DND-41 (cell line): Measurements from ENCODE around the gene PRDM15.

Experiments used
- ATAC-seq: fragments of 200-7000 bp; cut with Tn5 transposase; 3 replicates; pipeline ENCODE4 v1.9.1; 2021; ENCODE audit warnings: low read depth; ENCODE audit not compliant: insufficient read depth
- DNase-seq: peaks from one replicate; pipeline ENCODE4 v3.0.0-alpha.2; 2020
- H2AFZ ChIP-seq: 2 replicates; pipeline ENCODE4 v1.6.0; 2012; ENCODE audit warnings: low read depth, low read length
- H3K27ac ChIP-seq: 2 replicates; pipeline ENCODE4 v1.5.1; 2012; ENCODE audit warnings: low read length, inconsistent platforms
- H3K27me3 ChIP-seq: fragments of 200-600 bp; sonication (generic); 2 replicates; pipeline ENCODE4 v1.6.0; 2012; ENCODE audit warnings: low read length, mild to moderate bottlenecking, inconsistent platforms; ENCODE audit not compliant: insufficient read depth, poor library complexity
- H3K36me3 ChIP-seq: 2 replicates; pipeline ENCODE4 v1.5.1; 2012; ENCODE audit warnings: low read length, inconsistent platforms; ENCODE audit not compliant: insufficient read depth
- H3K4me1 ChIP-seq: 2 replicates; pipeline ENCODE4 v1.5.1; 2012; ENCODE audit warnings: mild to moderate bottlenecking, low read length; ENCODE audit not compliant: insufficient read depth
- H3K4me2 ChIP-seq: 2 replicates; pipeline ENCODE4 v1.6.0; 2012; ENCODE audit warnings: mild to moderate bottlenecking, moderate library complexity, low read length, inconsistent platforms; ENCODE audit not compliant: insufficient read depth
- H3K4me3 ChIP-seq, 2 experiments: fragments of 200-600 bp in 1 of 2; shearing (Covaris generic) in 1 of 2; 2 replicates each; pipeline ENCODE4 v1.5.1; 2012 to 2016; ENCODE audit warnings: inconsistent platforms in 2 of 2, low read length in 2 of 2, mild to moderate bottlenecking in 2 of 2, low read depth in 1 of 2, moderate library complexity in 1 of 2
- H3K79me2 ChIP-seq: 2 replicates; pipeline ENCODE4 v1.6.0; 2012; ENCODE audit warnings: low read length, inconsistent platforms; ENCODE audit not compliant: insufficient read depth
- H3K9ac ChIP-seq: 2 replicates; pipeline ENCODE4 v1.6.0; 2012; ENCODE audit warnings: low read depth, mild to moderate bottlenecking, inconsistent platforms, low read length, moderate library complexity
- H3K9me3 ChIP-seq: 2 replicates; pipeline ENCODE4 v1.5.1; 2012; ENCODE audit warnings: low read length, moderate library complexity, mild to moderate bottlenecking, inconsistent platforms; ENCODE audit not compliant: insufficient read depth, severe bottlenecking
- H4K20me1 ChIP-seq: 2 replicates; pipeline ENCODE4 v1.6.0; 2012; ENCODE audit warnings: low read length; ENCODE audit not compliant: insufficient read depth
- CTCF ChIP-seq: IDR thresholded peaks from 2 replicates; pipeline ENCODE4 v1.5.1; 2012; ENCODE audit warnings: borderline replicate concordance, low read length, moderate library complexity, mild to moderate bottlenecking; ENCODE audit not compliant: poor library complexity, severe bottlenecking; ENCODE audit errors: extremely low read depth
- EZH2 ChIP-seq: IDR thresholded peaks from 3 replicates; pipeline ENCODE4 v1.6.1; 2012; ENCODE audit warnings: borderline replicate concordance, low read depth, mild to moderate bottlenecking, moderate library complexity, low read length, inconsistent platforms; ENCODE audit not compliant: severe bottlenecking

The PRDM15 gene

GRCh38 chr21:41775149-41775472, 104.0 kb downstream of the PRDM15 start:
- no peak overlapping the region for H2AFZ ChIP-seq
- H3K4me3 ChIP-seq: peak overlapping the region in 1 of 2 experiments; percentile 15; a peak in 1 of 4 replicates
- H3K9me3 ChIP-seq: peaks cover under 1% of the 10 kb centered on the region
- TF ChIP-seq EZH2: no peak
- TF ChIP-seq CTCF: no peak
- H3K4me2 ChIP-seq: peak overlapping the region; percentile 38
- no peaks in the 10 kb centered on the region for H3K36me3 ChIP-seq
- peaks cover 100% of the 10 kb centered on the region for H3K4me1 ChIP-seq
- no peaks in the 10 kb centered on the region for H3K27me3 ChIP-seq
- H3K27ac ChIP-seq: peak overlapping the region; percentile 96
- peak overlapping the region; percentile 54 for H3K9ac ChIP-seq
- no peaks in the 10 kb centered on the region for H4K20me1 ChIP-seq
- ATAC-seq: peak; percentile 70
- DNase-seq: peak; percentile 74
- H3K79me2 ChIP-seq: peaks cover 7% of the 10 kb centered on the region; the same call in 1 of the 2 replicates

DNA sequence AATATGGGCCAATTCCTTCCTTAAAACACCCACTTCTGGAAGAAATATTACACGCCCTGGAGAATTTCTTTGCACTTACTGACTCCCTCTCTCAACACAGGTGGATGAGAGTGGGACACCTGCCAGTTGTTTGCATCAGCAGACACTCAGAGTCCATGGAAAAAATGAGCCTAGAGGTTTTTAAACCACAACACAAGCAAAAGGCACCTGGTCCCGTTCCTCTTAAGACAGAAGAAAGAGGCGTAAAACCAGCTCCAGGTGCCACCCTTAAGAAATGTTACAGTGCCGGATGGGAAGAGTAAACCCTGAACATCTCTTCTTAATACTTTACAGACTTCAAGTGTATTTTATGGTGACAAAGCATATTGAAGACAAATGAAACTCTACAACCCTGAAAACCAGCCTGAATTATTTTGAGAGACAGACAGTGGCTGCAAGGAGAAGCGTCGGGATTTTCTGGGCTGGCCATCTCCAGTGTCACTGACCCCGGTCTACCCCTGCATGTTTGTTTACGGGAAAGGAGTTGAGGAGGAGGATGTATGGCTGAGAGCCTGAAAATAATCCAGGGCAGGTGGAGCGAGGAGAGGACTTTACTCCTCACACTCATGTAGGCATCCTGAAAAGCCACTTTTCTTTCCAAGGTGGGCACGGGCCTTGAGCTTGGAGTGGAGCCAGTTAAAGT, 104.5 kb downstream of the PRDM15 start:
- DNase-seq (peak; percentile 80), ATAC-seq (peak; percentile 75)
- Histone ChIP-seq H3K4me3 (no peak overlapping the region), H4K20me1 (no peaks in the 10 kb centered on the region), H3K4me2 (peak overlapping the region; percentile 38), H3K4me1 (peaks cover 100% of the 10 kb centered on the region), H3K27ac (peak overlapping the region; percentile 96), H2AFZ (no peak overlapping the region), H3K9me3 (peaks cover 5% of the 10 kb centered on the region), H3K36me3 (no peaks in the 10 kb centered on the region), H3K27me3 (no peaks in the 10 kb centered on the region), H3K79me2 (peaks cover 7% of the 10 kb centered on the region; the same call in 1 of the 2 replicates), H3K9ac (peak overlapping the region; percentile 54)
- TF ChIP-seq EZH2 (no peak), CTCF (no peak)

DNA sequence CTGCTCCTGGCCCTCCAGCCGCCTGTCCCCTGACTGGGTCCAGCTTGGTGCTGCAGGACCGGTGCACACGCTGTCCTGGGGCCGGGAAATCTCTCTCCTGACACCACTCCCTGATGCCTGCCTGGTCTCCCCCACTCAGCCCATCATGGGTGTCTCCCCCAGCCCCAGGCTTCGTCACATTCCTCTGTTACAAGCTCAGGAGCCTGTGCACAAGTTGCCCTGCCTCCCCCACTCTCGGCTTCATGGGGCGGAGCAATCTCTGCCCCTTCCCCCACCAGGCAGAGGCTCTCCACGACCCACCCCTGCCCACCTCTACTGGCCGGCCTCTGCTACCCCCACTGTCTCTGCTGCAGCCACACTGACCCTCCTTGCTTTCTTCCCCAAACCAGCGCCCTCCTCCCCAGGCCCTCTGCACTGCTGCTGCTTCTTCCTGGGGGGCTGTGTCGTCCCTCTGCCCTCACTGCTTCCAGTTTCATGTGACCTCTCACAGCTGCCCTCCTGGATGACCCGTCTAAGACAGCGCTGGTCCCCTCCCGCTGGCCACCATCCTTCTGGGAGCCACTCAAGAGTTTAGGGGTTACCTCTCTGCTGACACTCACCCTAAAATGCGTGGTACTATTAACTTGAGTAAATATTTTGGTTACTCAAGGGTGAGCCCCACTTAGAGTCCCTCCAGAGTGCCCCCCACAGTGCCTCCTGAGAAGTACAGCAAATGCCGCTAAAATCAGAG, 106.6 kb downstream of the PRDM15 start:
- H3K4me3 ChIP-seq: no peak overlapping the region
- H3K4me1 ChIP-seq: peaks cover 100% of the 10 kb centered on the region
- H3K4me2 ChIP-seq: no peak overlapping the region
- H3K27ac ChIP-seq: peak overlapping the region; percentile 96
- no peaks in the 10 kb centered on the region for H3K36me3 ChIP-seq
- H3K27me3 ChIP-seq: no peaks in the 10 kb centered on the region
- TF ChIP-seq EZH2: no peak
- peak; percentile 12 for TF ChIP-seq CTCF
- no peak overlapping the region for H2AFZ ChIP-seq
- DNase-seq (no peak), ATAC-seq (no peak)
- peaks cover 7% of the 10 kb centered on the region for H3K9me3 ChIP-seq
- peaks cover 7% of the 10 kb centered on the region; the same call in 1 of the 2 replicates for H3K79me2 ChIP-seq
- peak overlapping the region; percentile 20; the same call in 1 of the 2 replicates for H3K9ac ChIP-seq
- no peaks in the 10 kb centered on the region for H4K20me1 ChIP-seq
